GOT3 (cell line): ENCODE data around the gene XRCC6.
"Not testable (repeated sequence)": the region's sequence is repeated elsewhere in the genome, so short reads cannot be mapped to it uniquely, and the experiment has no call there.

Source experiments
- DNase-seq: peaks from one replicate; lab custom pipeline; 2025; ENCODE audit warnings: mixed read lengths; lab: John Stamatoyannopoulos, UW

Gene XRCC6

DNA sequence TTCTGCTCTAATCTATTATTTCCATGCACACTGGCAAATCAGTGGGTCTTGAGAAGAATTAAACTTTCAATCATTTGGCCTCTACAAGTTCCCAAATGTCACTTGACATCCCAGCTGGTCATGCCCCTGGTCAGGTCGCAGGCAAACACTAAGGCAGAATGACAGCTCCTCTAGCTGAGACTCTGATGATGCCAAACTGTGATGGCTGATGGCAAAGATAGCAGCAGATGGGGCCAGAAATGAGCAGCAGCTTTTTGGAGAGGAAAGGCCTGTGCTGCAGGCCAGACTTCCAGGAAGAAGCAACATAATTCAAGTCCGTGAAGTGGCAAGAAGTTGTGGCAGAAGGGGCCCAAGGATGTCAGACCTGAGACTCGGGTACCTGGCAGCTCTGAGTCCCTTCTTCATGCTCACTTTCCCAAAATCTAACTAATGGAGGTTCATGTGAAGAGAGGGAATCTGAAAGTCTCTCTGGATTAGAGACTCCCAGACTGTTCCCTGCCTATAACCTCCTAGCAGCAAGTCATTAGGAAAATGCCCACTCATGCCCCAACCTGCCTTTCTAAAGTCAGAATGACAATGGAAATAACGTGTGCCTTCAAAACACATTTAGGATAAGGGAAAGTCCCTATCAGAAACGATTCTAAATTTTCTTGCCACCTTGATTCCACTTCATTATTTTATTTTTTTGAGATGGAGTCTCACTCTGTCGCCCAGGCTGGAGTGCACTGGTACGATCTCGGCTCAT, 22.0 kb upstream of the XRCC6 start:
- no peak for DNase-seq

DNA sequence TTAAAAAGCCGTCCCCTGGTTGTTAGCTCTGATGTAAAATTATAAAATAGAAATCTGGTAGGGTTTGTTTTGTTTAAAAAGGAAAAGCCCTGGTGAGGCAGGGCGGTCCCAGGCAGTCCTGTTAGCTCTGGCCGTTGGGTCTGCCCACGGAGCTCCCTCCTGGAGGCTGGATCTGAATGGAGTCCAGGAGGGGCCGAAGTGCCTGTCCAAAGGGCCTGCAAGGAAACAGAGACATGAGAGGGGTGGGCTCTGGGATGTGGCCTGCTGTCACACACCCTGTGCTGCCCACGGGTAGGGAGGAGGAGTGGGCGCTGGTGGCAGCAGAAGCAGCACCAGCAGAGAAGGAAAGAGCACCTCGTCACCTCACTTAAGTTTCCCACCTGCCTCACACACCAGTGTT, 20.1 kb upstream of the XRCC6 start:
- no peak for DNase-seq

DNA sequence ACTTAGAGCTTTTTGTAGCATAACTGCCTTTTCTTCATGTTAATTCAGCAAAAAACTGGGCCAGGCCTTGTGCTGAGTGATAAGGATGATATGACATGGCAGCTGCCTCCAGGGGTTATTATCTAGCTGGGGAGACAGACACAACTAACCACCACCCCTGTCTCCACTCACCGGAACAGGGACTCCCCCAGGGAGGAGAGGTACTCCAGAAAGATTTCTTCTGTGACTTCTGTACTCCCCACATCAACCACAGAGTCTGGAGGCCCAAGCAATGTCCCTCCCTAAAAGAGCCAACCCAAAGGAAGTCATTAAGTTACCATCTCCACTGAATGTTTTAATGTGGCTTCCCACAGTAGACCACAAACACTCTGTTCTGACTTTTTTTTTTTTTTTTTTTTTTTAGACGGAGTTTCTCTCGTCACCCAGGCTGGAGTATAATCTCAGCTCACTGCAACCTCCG, 17.2 kb upstream of the XRCC6 start:
- no peak for DNase-seq

DNA sequence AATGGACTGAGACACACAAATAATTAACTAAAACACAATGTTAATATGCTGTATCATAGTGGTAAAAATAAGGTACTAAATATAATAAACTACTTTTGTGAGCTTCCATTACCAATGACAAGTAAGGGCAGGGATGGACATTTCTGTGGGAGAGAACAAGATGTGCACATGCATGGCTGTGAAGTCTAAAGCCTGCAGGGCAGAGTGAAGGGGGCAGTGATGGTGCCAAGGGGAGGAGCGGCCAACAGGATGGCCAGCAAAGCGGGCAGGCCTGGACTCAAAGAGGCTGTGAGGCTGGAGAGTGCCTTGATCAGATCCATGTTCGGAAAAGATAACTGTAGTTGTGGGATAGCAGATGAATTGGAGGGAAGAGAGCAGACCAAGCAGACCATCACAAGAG, 12.7 kb upstream of the XRCC6 start:
- no peak for DNase-seq

DNA sequence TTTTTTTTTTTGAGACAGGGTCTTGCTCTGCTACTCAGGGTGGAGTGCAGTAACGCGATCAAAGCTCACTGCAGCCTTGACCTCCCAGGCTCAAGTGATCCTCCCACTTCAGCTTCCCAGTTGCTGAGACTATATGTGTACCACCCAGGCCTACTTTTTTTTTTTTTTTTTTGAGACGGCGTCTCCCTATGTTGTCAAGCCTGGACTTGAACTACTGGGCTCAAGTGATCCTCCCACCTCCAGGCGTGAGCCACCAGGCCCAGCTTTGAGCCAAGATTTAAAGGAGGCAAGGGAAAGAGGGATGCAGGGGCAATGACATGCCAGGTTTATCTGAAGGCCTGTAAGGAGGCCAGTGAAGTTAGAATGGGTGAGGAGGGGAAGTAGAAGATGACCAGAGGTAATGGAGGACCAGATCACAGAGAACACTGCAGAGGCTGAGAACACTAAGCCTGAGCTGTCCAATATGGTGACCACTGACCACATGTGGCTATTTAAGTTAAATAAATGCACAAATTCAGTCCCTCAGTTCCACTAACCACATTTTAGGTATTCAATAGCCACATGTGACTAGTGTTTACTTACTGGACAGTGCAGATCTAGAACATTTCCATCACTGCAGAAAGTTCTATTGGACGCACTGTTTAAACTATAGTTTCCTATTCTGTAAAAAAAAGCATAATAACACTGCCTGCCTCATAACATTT, 8.3 kb upstream of the XRCC6 start:
- DNase-seq = no peak

DNA sequence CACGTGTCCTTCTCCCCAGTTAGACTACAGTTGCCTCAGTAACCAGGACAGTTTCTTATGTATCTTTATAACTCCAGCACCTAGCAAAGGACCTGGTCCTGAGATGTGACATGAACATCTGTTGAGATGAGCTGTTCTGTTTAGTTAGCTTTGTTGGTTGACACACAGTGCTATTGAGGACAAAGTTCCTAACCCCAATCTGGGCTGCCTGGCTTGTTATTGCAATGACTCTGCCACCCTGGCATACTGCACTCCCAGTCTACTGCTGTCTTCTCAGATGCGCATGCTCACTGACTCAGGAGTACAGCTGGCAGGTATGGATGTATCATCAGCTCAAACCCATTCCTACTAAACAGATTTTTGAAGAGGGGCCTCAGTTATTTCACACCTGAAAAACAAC, 7.6 kb upstream of the XRCC6 start:
- DNase-seq = no peak

DNA sequence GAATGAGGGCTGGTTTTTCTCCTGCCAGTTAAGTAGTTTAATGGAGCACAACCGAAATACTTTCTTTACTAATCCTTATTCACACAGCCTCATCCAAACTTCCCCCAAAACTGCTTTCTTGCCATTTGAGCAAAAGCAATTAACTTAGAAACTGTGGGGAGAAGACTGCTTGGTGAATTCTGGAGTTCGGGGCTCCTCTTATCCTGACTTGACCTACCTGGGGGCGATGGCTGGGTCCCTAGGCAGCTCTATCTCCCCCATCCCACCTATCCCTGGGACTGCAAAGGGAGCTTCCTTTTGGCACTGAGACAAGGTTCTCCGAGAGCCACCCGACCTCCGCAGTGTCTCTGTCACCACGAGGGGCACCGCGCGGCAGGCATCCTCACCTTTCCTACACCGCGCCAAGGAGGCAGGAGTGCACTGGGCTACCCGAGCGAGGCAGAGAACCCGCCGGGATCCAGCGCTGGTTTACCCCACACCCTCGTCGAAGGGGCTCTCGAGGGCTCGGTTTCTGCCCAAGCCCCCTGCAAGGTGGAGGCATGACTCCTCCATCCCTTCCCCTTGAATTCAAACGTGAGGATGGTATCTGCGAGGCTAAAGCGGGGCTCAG, 1.0 kb upstream of the XRCC6 start:
- DNase-seq = no peak

DNA sequence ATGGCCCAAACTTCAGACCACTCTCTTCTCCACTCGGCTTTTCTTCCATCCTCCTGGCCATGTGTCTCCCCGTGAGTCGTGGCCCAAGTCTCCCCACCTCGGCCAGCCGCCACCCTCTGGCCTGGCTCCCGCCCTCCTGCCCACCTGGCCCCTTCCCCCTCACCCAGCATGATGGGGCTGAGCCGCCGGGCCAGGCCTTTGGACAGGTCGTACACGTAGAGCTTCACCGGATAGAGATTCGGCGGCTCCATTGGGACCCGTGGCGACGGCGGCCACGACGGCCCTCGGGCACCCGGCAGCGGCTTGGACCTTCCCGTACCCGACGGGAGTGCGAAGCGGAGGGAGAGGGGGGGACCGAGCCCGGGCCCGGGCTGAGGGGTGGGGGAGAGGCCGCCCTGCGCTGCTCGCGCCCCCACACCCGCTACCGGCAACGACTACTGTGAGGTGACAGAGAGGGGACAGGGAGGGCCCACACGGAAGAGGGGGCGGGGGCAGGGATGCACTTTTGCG, 451 bp upstream of the XRCC6 start, which contains the start of gene DESI1:
Gene DESI1 (minus strand): TSS at position 455 of the 510 bp plus-strand sequence. CDS start 204 bp downstream, at position 251.
- no peak for DNase-seq

DNA sequence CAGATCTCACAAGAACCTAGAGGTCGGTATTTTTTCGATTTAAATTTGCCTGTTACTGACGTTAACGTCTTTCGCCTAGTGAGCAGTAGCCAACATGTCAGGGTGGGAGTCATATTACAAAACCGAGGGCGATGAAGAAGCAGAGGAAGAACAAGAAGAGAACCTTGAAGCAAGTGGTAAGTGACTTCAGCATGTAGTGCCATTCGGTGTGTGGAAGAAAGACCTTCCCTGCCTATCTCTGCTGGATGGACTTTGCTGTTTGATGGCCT, 750 bp downstream of the XRCC6 start:
- DNase-seq = no peak

DNA sequence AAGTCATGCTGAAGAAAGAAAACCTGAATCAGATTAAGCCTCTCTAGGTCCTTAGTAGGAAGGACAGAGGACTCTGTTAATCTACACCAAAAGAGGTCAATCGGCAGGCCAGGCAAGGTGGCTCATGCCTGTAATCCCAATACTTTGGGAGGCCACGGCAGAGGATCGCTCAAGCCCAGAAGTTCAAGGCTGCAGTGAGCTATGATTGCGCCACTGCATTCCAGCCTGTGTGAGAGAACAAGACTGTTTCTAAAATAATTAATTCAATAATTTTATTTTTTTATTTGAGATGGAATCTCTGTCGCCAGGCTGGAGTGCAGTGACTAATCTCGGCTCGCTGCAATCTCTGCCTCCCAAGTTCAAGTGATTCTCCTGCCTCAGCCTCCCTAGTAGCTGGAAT, 4.5 kb downstream of the XRCC6 start:
- no peak for DNase-seq

DNA sequence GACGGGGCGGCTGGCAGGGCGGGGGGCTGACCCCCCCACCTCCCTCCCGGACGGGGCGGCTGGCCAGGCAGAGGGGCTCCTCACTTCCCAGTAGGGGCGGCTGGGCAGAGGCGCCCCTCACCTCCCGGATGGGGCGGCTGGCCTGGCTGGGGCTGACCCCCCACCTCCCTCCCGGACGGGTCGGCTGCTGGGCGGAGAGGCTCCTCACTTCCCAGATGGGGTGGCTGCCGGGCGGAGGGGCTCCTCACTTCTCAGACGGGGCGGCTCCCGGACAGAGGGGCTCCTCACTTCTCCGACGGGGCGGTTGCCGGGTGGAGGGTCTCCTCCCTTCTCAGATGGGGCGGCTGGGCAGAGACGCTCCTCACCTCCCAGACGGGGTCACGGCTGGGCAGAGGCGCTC, 10.0 kb downstream of the XRCC6 start:
- not testable (repeated sequence) for DNase-seq

DNA sequence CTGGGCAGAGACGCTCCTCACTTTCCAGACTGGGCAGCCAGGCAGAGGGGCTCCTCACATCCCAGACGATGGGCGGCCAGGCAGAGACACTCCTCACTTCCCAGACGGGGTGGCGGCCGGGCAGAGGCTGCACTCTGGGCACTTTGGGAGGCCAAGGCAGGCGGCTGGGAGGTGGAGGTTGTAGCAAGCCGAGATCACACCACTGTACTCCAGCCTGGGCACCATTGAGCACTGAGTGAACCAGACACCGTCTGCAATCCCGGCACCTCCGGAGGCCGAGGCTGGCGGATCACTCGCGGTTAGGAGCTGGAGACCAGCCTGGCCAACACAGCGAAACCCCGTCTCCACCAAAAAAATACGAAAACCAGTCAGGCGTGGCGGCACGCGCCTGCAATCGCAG, 10.5 kb downstream of the XRCC6 start:
- not testable (repeated sequence) for DNase-seq

DNA sequence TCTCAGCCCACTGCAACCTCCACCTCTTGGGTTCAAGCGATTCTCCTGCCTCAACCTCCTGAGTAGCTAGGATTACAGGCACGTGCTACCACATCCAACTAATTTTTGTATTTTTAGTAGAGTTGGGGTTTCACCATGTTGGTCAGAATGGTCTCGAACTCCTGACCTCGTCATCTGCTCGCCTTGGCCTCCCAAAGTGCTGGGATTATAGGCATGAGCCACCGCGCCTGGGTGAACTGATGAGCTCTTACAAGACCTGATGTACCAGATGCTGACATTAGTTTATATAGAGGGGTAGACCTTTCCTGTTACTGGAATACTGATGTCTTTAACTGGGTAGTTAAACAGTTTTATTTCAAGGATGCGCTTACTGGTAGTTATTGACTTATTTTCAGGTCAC, 13.5 kb downstream of the XRCC6 start:
- DNase-seq = not testable (repeated sequence)

DNA sequence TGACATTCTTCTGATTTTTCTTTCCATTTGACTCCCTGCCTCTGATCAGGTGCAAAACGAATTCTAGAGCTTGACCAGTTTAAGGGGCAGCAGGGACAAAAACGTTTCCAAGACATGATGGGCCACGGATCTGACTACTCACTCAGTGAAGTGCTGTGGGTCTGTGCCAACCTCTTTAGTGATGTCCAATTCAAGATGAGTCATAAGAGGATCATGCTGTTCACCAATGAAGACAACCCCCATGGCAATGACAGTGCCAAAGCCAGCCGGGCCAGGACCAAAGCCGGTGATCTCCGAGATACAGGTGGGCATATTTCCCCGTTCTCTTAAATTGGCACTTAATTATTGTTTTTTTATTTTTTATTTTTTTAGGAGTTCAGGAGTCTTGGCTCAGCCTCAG, 15.4 kb downstream of the XRCC6 start:
- no peak for DNase-seq

DNA sequence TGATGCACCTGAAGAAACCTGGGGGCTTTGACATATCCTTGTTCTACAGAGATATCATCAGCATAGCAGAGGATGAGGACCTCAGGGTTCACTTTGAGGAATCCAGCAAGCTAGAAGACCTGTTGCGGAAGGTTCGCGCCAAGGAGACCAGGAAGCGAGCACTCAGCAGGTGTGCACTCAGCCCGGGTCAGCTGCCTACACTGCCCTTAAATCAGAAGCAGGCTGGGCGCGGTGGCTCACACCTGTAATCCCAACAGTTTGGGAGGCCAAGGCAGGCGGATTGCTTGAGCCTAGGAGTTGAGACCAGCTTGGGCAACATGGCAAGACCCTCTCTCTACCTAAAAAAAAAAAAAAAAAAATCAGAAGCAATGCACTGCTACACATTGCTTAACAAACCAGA, 16.5 kb downstream of the XRCC6 start:
- not testable (repeated sequence) for DNase-seq

DNA sequence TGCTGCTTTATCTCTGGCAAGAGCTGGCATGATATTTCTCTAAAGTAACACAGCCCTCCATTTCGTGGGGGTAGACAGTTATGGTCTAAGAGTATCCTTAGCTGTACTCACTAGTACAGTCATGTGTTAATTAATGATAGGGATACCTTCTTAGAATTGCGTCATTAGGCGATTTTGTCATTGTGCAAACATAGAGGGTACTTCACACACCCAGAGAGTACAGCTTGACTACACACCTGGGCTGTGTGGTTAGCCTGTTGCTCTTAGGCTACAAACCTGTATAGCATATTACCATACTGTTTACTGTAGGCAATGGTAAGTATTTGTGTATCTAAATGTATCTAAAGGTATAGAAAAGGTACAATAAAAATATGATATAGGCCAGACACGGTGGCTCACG, 17.0 kb downstream of the XRCC6 start:
- DNase-seq = no peak

DNA sequence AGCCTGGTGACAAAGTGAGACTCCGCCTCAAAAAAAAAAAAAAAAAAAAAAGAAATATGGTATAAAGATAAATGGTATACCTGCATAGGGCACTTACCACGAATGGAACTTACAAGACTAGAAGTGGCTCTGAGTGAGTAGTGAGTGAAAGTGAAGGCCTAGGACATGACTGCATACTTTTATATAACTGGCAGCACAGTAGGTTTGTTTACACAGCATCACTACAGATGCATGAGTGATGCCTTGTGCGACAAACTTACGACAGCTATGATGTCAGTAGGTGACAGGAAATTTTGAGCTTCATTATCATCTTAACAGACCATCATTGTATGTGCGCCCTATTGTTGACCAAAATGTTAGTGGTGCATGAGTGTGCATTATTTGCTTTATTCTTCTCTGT, 17.7 kb downstream of the XRCC6 start:
- DNase-seq = no peak

DNA sequence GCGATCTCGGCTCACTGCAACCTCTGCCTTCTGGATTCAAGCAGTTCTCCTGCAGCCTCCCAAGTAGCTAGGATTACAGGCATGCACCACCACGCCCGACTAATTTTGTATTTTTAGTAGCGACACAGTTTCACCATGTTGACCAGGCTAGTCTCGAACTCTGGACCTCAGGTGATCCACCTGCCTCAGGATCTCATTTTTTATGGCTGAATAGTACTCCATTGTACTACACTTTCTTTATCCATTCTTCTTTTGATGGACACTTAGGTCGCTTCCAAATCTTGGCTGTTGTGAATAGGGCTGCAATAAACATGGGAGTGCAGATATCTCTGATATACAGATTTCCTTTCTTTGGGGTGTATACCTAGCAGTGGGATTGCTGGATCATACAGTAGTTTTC, 20.8 kb downstream of the XRCC6 start:
- no peak for DNase-seq

DNA sequence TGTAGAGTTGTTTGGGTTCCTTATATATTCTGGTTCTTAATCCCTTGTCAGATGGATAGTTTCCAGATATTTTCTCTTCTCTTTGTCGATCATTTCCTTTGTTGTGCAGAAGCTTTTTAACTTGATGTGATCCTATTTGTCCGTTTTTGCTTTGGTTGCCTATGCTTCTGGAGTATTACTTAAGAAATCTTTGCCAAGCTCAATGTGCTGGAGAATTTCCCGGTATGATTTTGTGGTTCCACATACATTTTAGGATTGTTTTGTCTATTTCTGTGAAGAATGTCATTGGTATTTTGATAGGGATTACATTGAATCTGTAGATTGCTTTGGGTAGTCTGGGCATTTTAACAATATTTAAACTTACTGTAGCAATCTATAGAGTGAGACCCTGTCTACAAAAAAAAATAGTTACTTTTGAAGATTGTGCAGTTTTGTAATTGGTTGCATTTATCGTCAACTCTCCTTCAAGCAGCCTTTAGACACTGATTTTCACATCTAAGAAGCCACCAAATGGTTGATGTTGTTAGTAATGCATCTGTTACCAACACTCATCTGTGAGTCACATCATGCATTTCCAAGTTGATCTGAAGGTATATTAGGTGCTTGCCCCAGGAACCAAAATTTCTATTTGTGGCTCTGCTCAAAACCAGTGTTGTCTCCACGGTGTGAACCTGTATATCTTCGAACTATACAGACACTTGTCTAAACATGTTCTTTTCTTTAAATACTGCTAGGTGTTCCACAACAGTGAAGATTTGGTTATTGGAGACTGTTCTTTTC, 21.4 kb downstream of the XRCC6 start:
- no peak for DNase-seq

DNA sequence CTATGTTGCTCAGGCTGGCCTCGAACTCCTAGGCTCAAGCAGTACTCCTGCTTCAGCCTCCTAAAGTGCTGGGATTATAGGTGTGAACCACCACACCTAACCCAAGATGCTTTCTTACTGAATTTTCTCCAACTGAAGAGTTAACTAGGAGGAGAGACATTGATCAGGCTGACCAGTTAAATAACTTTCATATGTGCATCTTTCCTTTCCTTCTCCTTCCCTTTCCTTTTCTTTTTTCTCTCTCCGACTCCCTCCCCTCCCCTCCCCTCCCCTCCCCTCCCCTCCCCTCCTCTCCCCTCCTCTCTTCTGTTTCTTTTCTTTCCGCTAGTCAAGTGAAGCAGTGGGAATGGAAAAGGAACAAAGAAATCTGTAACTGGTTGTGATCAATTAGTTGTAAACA, 26.7 kb downstream of the XRCC6 start:
- no peak for DNase-seq

DNA sequence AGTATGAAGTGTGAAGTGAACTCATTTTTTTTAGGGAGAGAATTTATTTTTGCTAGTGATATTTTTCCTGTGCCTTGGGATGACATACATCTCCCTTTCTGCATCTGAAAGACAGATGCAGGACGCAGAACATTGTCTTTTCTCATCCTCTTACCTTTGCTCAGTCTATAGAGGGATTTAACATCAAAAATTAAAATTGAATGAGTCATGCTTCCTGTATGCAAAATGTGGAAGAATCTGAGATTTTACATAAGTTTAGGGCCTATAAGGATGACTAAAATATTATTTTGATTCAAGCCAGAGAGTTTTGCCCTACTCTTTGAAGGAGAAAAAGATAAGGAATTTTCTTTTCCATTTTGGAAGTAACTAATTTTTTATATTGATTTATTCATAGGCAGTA, 27.3 kb downstream of the XRCC6 start:
- DNase-seq = no peak

DNA sequence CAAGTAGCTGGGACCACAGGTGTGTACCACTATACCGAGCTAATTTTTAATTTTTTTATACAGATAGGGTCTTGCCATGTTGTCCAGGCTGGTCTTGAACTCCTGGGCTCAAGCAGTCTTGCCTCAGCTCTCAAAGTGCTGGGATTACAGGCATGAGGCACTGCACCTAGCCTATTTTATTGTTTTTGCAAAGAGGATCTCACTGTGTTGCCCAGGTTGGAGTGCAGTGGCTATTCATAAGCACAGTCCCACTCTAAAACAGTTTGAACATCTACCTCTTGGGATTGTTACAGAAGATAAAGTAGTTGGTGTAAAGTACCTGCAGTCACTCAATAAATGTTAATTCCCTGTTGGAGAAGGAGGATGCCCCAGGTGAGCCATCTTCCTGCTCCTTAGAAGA, 29.1 kb downstream of the XRCC6 start:
- DNase-seq = no peak
